Measurements from ENCODE around the gene CAVIN2.

The CAVIN2 gene

GRCh38 chr2:191864628-191865374 is 17.9 kb upstream of the CAVIN2 start:
- no peak for DNase-seq

- DNase-seq: no peak
These were observed 17.1 kb upstream of the CAVIN2 start for GRCh38 chr2:191863988-191864387.

- DNase-seq: no peak
These were observed 15.4 kb upstream of the CAVIN2 start for GRCh38 chr2:191862156-191862775.

- DNase-seq: no peak
These were observed 14.0 kb upstream of the CAVIN2 start for GRCh38 chr2:191860760-191861466.

GRCh38 chr2:191859681-191860080 is 12.8 kb upstream of the CAVIN2 start:
- no peak for DNase-seq

- DNase-seq: no peak
These were observed 11.0 kb upstream of the CAVIN2 start for GRCh38 chr2:191857886-191858285.

GRCh38 chr2:191857259-191857805 is 10.4 kb upstream of the CAVIN2 start:
- DNase-seq: no peak

GRCh38 chr2:191856111-191856876 is 9.4 kb upstream of the CAVIN2 start:
- DNase-seq: no peak

GRCh38 chr2:191855382-191855781 is 8.5 kb upstream of the CAVIN2 start:
- no peak for DNase-seq

- no peak for DNase-seq
These were observed 7.8 kb upstream of the CAVIN2 start for GRCh38 chr2:191854382-191855372.

GRCh38 chr2:191853843-191854242 is 7.0 kb upstream of the CAVIN2 start:
- no peak for DNase-seq

GRCh38 chr2:191851158-191851557 is 4.3 kb upstream of the CAVIN2 start:
- DNase-seq: no peak

GRCh38 chr2:191848771-191849767 is 2.2 kb upstream of the CAVIN2 start:
- DNase-seq: no peak

GRCh38 chr2:191847764-191848163 is 876 bp upstream of the CAVIN2 start:
- no peak for DNase-seq

- no peak for DNase-seq
These were observed 893 bp downstream of the CAVIN2 start for GRCh38 chr2:191845876-191846514.

- no peak for DNase-seq
These were observed 1.6 kb downstream of the CAVIN2 start for GRCh38 chr2:191845248-191845715.

GRCh38 chr2:191844706-191845105 is 2.2 kb downstream of the CAVIN2 start:
- no peak for DNase-seq

GRCh38 chr2:191840921-191841320 is 6.0 kb downstream of the CAVIN2 start:
- DNase-seq: no peak

- DNase-seq: no peak
These were observed 6.7 kb downstream of the CAVIN2 start for GRCh38 chr2:191839918-191840804.

Data from stimulated activated CD4-positive, alpha-beta T cell treated with anti-CD3 and anti-CD28 coated beads, Interleukin-15, amount 100 ng/mL, for 24 hours (primary cell).